Endometrial microvascular endothelial cells (primary cell): ENCODE results near the gene MND1. TPM values are rescaled to one million over a fixed set of nuclear protein-coding genes. Genes with fewer than 3 reads are reported as not detected.
"Not testable (repeated sequence)": the region's sequence is repeated elsewhere in the genome, so short reads cannot be mapped to it uniquely, and the experiment has no call there.

ENCODE experiments used
- in situ Hi-C: cut with HindIII; loops from 2 replicates; pipeline ENCODE4 v1.10.0; 2017; ENCODE audit warnings: low sequenced_read_pairs, low pct_unique_long_range_greater_than_20kb; ENCODE audit errors: inconsistent ontology term
- total RNA-seq: library from RNA; depleted of rRNA; stranded (reverse); fragments of >200 nt; gene quantifications from one replicate; pipeline ENCODE4 v1.2.3, GENCODE V29; 2015; ENCODE audit errors: inconsistent ontology term

MND1 gene
- total RNA-seq, 1 donor from 2014 or later = 1.0 TPM

- in situ Hi-C loops = no loop called here
Measured at GRCh38 chr4:153427363-153428071, 83.0 kb downstream of the MND1 start.

GRCh38 chr4:153428941-153429475 lies 84.5 kb downstream of the MND1 start:
- in situ Hi-C loops = no loop called here

DNA sequence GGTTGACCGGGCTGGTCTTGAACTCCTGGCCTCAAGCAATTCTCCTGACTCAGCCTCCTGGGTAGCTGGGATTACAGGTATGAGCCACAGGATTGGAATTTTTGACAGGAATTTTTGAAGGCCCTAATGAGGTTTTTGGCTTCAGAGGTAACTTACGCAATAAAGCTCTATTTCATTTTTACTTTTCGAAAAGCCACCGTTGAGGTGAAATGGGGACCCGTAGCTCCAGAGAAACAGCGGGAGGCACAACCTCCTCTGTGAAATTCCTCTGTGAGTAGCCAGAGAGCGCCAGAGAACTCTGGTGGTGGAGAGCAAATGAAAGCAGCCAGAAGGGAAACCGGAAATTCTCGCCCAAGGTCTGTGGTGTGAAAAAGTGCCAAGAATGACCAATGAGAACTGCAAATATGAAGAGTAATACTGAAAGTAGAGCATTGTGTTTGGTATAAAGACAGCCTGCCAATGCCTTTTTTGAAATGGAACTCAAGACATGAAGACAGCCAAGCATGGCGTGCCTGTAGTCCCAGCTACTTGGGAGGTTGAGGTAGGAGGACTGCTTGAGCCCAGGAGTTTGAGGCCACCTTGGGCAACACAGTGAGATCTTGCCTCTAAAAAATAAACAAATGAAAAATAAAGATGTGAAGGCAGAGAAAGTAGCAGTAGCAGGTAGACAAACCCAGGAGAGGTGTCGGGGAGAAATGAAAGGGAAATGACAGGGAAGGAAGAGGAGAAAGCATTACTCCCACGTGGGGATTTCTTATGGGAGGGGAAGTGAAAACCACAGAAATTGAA lies 88.7 kb downstream of the MND1 start:
- in situ Hi-C loops = no loop called here

GRCh38 chr4:153433754-153434105 lies 89.2 kb downstream of the MND1 start:
- in situ Hi-C loops = no loop called here

GRCh38 chr4:153434190-153434589 lies 89.7 kb downstream of the MND1 start:
- in situ Hi-C loops = no loop called here

GRCh38 chr4:153438916-153439756 lies 94.6 kb downstream of the MND1 start:
- in situ Hi-C loops = no loop called here

DNA sequence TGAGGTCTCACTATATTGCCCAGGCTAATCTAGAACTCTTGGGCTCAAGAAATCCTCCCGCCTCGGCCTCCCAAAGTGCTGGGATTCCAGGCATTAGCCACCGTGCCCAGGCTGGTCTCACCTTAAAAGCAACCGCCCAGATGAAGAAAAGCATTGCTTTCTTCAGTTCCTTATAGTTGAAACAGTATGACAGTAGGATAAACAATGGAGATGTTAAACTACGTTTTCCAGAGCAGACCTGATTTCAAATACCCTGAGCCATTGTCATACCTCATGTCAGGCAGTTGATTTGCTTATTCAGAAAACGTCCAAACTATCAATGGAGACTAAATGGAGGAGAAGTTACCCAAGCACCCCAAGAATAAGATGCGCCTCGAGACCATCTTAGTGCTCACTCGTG lies 95.3 kb downstream of the MND1 start:
- in situ Hi-C loops = no loop called here

DNA sequence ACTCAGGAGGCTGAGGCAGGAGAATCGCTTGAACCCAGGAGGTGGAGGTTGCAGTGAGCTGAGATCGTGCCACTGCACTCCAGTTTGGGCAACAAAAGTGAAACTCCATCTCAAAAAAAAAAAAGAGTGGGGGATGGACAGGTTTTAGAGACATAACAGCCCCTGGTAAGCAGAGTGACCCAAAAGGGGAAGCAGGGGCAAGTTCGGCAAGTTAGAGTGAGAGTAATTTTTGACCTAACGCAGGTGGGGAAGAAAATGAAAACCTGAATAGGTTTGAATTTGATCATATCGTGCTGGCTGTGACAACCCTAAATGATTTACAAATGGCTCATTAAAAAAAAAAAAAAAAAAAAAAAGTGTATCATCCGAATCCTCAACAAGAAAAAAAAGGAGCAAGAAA lies 96.0 kb downstream of the MND1 start:
- in situ Hi-C loops = no loop called here

- in situ Hi-C loops = no loop called here
Measured at GRCh38 chr4:153447175-153447905, 102.9 kb downstream of the MND1 start.

GRCh38 chr4:153448003-153448731 lies 103.7 kb downstream of the MND1 start:
- in situ Hi-C loops = no loop called here

- in situ Hi-C loops = no loop called here
Measured at GRCh38 chr4:153449338-153449737, 104.8 kb downstream of the MND1 start.

DNA sequence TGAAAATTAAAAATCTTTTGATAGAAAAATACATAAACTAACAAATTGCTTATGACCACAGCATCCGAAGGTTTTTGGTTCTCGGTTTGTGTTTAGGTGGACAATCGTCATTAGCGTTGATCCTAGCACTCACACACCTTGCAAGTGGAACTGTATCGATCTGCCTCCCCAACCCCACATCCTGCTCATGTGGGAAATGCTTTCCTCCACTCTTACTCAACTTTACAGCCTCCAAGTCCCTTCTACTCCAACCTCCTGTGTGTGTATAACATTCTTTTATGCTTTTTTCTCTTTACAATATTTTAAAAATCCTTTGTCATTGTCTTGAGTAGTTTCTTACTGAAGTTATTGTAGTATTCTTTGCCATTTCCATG lies 106.0 kb downstream of the MND1 start:
- in situ Hi-C loops = no loop called here

- in situ Hi-C loops = not testable (repeated sequence)
Measured at GRCh38 chr4:153451145-153451544, 106.7 kb downstream of the MND1 start.

GRCh38 chr4:153451911-153452657 lies 107.6 kb downstream of the MND1 start:
- in situ Hi-C loops = no loop called here

DNA sequence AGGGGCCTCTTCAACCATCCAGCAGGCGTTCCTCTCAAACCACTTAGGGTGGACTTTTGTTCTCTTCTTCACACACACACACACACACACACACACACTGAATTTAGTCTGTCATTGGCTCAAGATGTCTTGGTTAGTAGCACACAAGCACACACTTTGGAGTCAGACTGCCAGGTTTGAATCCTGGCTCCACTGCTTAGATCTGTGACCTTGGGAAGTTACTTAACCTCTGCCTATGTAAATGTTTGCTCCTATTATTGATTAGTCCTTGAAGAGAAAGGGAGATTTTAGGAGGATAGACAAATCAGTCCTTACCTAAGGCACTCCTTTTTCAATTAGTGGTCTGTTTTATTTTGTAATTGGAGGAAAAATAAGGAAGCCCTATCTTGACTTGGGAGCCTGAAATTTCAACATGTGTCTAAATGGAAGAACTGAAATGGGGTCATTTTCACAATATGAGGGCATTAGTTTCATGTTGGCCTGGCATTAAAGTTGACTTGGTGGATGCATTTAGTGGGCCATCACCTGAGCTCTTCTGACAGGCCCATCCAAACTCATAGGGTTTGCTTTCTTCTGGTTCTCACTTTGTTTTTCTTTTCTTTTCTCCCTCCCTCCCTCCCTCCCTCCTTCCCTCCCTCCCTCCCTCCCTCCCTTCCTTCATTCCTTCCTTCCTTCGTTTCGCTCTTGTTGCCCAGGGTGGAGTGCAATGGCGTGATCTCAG lies 108.3 kb downstream of the MND1 start:
- in situ Hi-C loops = no loop called here

- in situ Hi-C loops = no loop called here
Measured at GRCh38 chr4:153453402-153453801, 108.9 kb downstream of the MND1 start.

DNA sequence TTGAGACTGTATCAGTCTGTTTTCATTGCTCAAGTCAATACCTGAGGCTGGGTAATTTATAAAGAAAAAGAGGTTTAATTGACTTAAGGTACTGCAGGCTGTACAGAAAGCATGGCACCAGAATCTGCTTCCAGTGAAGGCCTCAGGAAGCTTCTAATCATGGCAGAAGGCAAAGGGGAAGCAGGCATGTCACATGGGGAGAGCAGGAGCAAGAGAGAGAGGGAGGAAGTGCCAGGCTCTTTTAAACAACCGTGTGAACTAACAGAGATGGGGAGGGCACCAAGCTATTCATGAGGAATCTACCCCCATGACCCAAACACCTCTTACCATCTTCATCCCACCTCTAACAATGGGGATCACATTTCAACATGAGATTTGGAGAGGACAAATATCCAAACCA lies 114.5 kb downstream of the MND1 start:
- in situ Hi-C loops = no loop called here
